GM12878 (cell line): ENCODE data around the gene TOM1L2. TPM values are rescaled to one million over a fixed set of nuclear protein-coding genes. Genes with fewer than 3 reads are reported as not detected.

Experiments used
- ATAC-seq: fragments of 200-7000 bp; cut with Tn5 transposase; 3 replicates; pipeline ENCODE4 v1.9.1; 2020; ENCODE audit warnings: mild to moderate bottlenecking, moderate library complexity
- BruUV-seq: library from RNA; stranded (reverse); fragments of 400-500 nt; replicated peaks from 2 replicates; lab custom pipeline; 2021; lab: Mats Ljungman, UMichigan
- CTCF ChIA-PET: fragments of 300-600 bp; sonication (Branson Sonifier 250); formaldehyde crosslinking; extraction: SDS; loops from one replicate; lab custom pipeline; 2021; ENCODE audit warnings: inconsistent platforms; lab: Yijun Ruan, JAX
- POLR2A ChIA-PET: fragments of 350-600 bp; formaldehyde crosslinking; extraction: SDS; loops from one replicate; lab custom pipeline; 2021; ENCODE audit warnings: inconsistent platforms; lab: Charles Lee
- RAD21 ChIA-PET: fragments of 300-600 bp; sonication (Branson Sonifier 250); formaldehyde crosslinking; loops from one replicate; lab custom pipeline; 2023; ENCODE audit warnings: antibody characterized with exemption; ENCODE audit not compliant: unreplicated experiment; lab: Charles Lee
- SMC1A ChIA-PET: fragments of 300-600 bp; sonication (Branson Sonifier 250); formaldehyde crosslinking; loops from one replicate; lab custom pipeline; 2023; ENCODE audit not compliant: unreplicated experiment, uncharacterized antibody; lab: Charles Lee
- DNase-seq: peaks from one replicate; pipeline ENCODE4 v3.0.0-alpha.2; 2011; ENCODE audit warnings: low read depth, low spot score
- FAIRE-seq: peaks from 3 replicates; lab custom pipeline; 2011; peaks lifted over from hg19 to GRCh38; lab: Jason Lieb, UNC
- H2AFZ ChIP-seq: 2 replicates; pipeline ENCODE4 v1.6.0; 2011; ENCODE audit warnings: low read depth, low read length, control low read depth; ENCODE audit not compliant: control insufficient read depth
- H3K27ac ChIP-seq: 2 replicates; pipeline ENCODE4 v1.5.1; 2011; ENCODE audit warnings: control low read depth; ENCODE audit not compliant: control insufficient read depth, insufficient read depth
- H3K27me3 ChIP-seq, 2 experiments: replicated peaks in 1 of 2; 2 replicates each; pipeline versions ENCODE4 v1.6.0 to v1.6.1; 2011; ENCODE audit warnings: low read length in 1 of 2; ENCODE audit not compliant: control insufficient read depth in 2 of 2, insufficient read depth in 2 of 2
- H3K36me3 ChIP-seq, 2 experiments: 2 replicates each; pipeline ENCODE4 v1.5.1; 2011; ENCODE audit warnings: low read length in 1 of 2; ENCODE audit not compliant: control insufficient read depth in 2 of 2, insufficient read depth in 2 of 2
- H3K4me1 ChIP-seq: 2 replicates; pipeline ENCODE4 v1.6.1; 2011; ENCODE audit warnings: mild to moderate bottlenecking, low read length, moderate library complexity, mixed read lengths; ENCODE audit not compliant: control insufficient read depth, insufficient read depth
- H3K4me2 ChIP-seq: 2 replicates; pipeline ENCODE4 v1.6.0; 2011; ENCODE audit warnings: control low read depth; ENCODE audit not compliant: control insufficient read depth, insufficient read depth
- H3K4me3 ChIP-seq: fragments of 200-600 bp; sonication (generic); 2 replicates; pipeline ENCODE4 v1.5.1; 2016
- H3K79me2 ChIP-seq: 2 replicates; pipeline ENCODE4 v1.6.0; 2011; ENCODE audit warnings: low read length; ENCODE audit not compliant: control insufficient read depth, insufficient read depth
- H3K9ac ChIP-seq: 2 replicates; pipeline ENCODE4 v1.8.0; 2011; ENCODE audit warnings: low read length, control low read depth, mixed read lengths; ENCODE audit not compliant: control insufficient read depth, insufficient read depth
- H3K9me3 ChIP-seq: replicated peaks from 3 replicates; pipeline ENCODE4 v1.5.1; 2011; ENCODE audit warnings: mild to moderate bottlenecking, low read length; ENCODE audit not compliant: control insufficient read depth, insufficient read depth
- H4K20me1 ChIP-seq: 2 replicates; pipeline ENCODE4 v1.6.0; 2011; ENCODE audit not compliant: control insufficient read depth, insufficient read depth
- ETV6 ChIP-seq, 2 experiments: fragments of 450-650 bp in 1 of 2; IDR thresholded peaks in 1 of 2; conservative IDR thresholded peaks in 1 of 2; 2 replicates each; pipeline ENCODE4 v1.6.1; 2014; ENCODE audit warnings: antibody characterized with exemption in 1 of 2, borderline replicate concordance in 1 of 2, low read depth in 1 of 2, mild to moderate bottlenecking in 1 of 2, moderate library complexity in 1 of 2
- HCFC1 ChIP-seq: fragments of 150-350 bp; IDR thresholded peaks from 2 replicates; pipeline ENCODE4 v1.6.1; 2014; ENCODE audit warnings: low read length
- IKZF2 ChIP-seq, 2 experiments: fragments of 450-650 bp; IDR thresholded peaks; 2 replicates each; pipeline ENCODE4 v1.6.1; 2017; ENCODE audit warnings: mild to moderate bottlenecking in 2 of 2, moderate library complexity in 2 of 2
- KAT2A ChIP-seq: conservative IDR thresholded peaks from 2 replicates; pipeline ENCODE4 v1.6.1; 2011; ENCODE audit warnings: low read depth, low read length; ENCODE audit not compliant: control insufficient read depth
- MTA3 ChIP-seq: IDR thresholded peaks from 2 replicates; pipeline ENCODE4 v1.6.1; 2012; ENCODE audit warnings: low read length, inconsistent platforms, borderline replicate concordance
- MYC ChIP-seq: IDR thresholded peaks from 2 replicates; pipeline ENCODE4 v1.6.1; 2011; ENCODE audit warnings: mild to moderate bottlenecking, low read length, moderate library complexity, inconsistent platforms; ENCODE audit not compliant: insufficient read depth, insufficient replicate concordance, insufficient read length, severe bottlenecking
- NR2C2 ChIP-seq: IDR thresholded peaks from 2 replicates; pipeline ENCODE4 v1.6.1; 2011; ENCODE audit warnings: borderline replicate concordance, low read depth; ENCODE audit not compliant: control insufficient read depth, insufficient read length
- NR2F1 ChIP-seq: fragments of 450-650 bp; conservative IDR thresholded peaks from 2 replicates; pipeline ENCODE4 v1.6.1; 2017; ENCODE audit warnings: mild to moderate bottlenecking
- PML ChIP-seq: IDR thresholded peaks from 2 replicates; pipeline ENCODE4 v1.6.1; 2012; ENCODE audit warnings: low read length, inconsistent platforms
- RAD51 ChIP-seq: fragments of 450-650 bp; IDR thresholded peaks from 2 replicates; pipeline ENCODE4 v1.6.1; 2016; ENCODE audit warnings: moderate library complexity, mild to moderate bottlenecking, inconsistent platforms
- RELA ChIP-seq: fragments of 450-650 bp; IDR thresholded peaks from 2 replicates; pipeline ENCODE4 v1.8.0; 2014; ENCODE audit warnings: borderline replicate concordance; ENCODE audit not compliant: partially characterized antibody
- SIN3A ChIP-seq: IDR thresholded peaks from 2 replicates; pipeline ENCODE4 v1.6.1; 2012; ENCODE audit warnings: low read depth, low read length, improper control_type of control experiment
- SUZ12 ChIP-seq: fragments of 200-600 bp; sonication (generic); IDR thresholded peaks from one replicate; pipeline ENCODE4 v1.6.1; 2018; ENCODE audit warnings: antibody characterized with exemption, mild to moderate bottlenecking; ENCODE audit not compliant: unreplicated experiment
- ZBED1 ChIP-seq: IDR thresholded peaks from 2 replicates; pipeline ENCODE4 v1.6.1; 2016; ENCODE audit warnings: borderline replicate concordance
- WGBS: methylation state at CpG from one replicate; pipeline ENCODE4 v1.1.6; 2016; ENCODE audit warnings: low lambda C conversion rate; ENCODE audit not compliant: insufficient replicate concordance, insufficient coverage; ENCODE audit errors: missing lambda C conversion rate; 5-methylcytosine and 5-hydroxymethylcytosine counted together
- in situ Hi-C: fragments of 300-500 bp; cut with MboI; formaldehyde crosslinking; loops from 9 replicates; pipeline ENCODE4 v1.14.3; 2018; ENCODE audit warnings: mixed read lengths
- intact Hi-C: fragments of 100-400 bp; cut with micrococcal nuclease; formaldehyde crosslinking; loops from one replicate; pipeline ENCODE4 v1.14.2; 2022; ENCODE audit not compliant: unreplicated experiment
- polyA plus RNA-seq, 11 experiments: library from polyadenylated mRNA; depleted of rRNA in 4 of 11; unstranded in 6 of 11; stranded (reverse) in 5 of 11; fragments of >200 nt; fragmentation: Nextera tagmentation in 4 of 11; fragmentation: Illumina TruSeq in 1 of 11; extraction: Ambion mirVana in 4 of 11; extraction: Trizol in 1 of 11; gene quantifications; 1 replicate in 1 of 11; 2 replicates in 10 of 11; pipeline versions ENCODE4 v1.2.1 to v1.2.3, GENCODE V29; 2011 to 2016; ENCODE audit warnings: inconsistent platforms in 2 of 11, missing spikeins in 2 of 11, low read depth in 1 of 11
- total RNA-seq, 4 experiments: library from RNA; depleted of rRNA in 3 of 4; stranded (reverse); fragments of >200 nt in 3 of 4; fragmentation: Illumina TruSeq in 1 of 4; extraction: Trizol in 1 of 4; gene quantifications; 2 replicates each; pipeline versions ENCODE4 v1.2.1 to v1.2.3, GENCODE V29; 2013 to 2021
- TF ChIP-seq, protein P1 (sequence below): fragments of 150-350 bp; IDR thresholded peaks from 2 replicates; pipeline ENCODE4 v1.6.1; 2014; ENCODE audit warnings: mild to moderate bottlenecking, low read depth, low read length
- TF ChIP-seq, protein P2 (sequence below): fragments of 450-650 bp; conservative IDR thresholded peaks from 2 replicates; pipeline ENCODE4 v1.6.1; 2017; ENCODE audit warnings: mild to moderate bottlenecking, moderate library complexity
- TF ChIP-seq, protein P3 (sequence below): fragments of 450-650 bp; IDR thresholded peaks from 2 replicates; pipeline ENCODE4 v1.6.1; 2016; ENCODE audit warnings: mild to moderate bottlenecking

TOM1L2 gene
- total and polyA plus RNA-seq, 10 of the 15 experiments (the other 5 are each of a cell fraction or from before 2014, with no cell fraction given), result 0.19 to 19.2 (median 8.1) TPM

DNA sequence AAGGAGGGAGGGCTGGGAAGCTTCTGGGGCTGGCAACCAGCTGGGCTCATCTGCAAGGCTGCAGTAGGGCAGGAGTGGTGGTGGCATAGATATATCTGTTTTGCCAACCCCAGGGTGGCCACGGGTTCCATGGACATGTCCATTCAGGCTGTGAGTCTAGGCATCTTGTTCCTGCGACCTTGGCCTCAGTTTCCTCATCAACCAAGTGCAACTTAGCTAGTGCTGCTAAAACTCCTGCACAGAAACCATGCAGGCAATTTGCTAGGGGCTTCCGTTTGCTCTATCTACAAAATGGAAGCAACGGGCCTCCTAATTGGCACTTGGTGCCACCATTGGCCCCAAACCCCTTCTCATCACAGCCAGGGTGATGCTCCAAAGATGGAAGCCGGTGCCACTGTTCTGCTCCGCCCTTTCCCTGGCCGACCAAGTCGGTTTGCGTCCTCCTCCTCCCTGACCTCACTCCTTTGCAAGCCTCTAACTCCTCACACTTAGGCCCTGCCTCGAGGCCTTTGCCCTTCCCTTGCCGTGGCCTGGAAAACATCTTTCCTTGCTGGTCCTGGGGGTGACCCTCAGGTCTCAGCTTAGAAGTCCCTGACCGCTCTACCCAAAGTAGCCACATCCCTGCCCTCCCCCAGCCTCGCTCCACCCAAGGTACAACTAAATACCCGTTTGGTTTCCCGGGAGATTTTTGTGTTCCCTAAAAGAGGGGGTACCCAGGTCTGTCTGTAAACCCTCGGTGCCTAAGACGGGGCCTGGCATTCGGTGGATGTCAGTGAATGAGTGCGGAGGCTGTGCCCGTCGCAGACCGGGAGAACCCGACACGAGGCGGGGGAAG is 136.6 kb downstream of the TOM1L2 start:
- ChIA-PET SMC1A (interaction anchor here (0.9 to 6.2 kb wide), 12 partner anchors 9 to 153 kb away, joined by 3 to 46 read pairs (median 4); partner anchors contain the start of genes DRC3 and TOM1L2), POLR2A (interaction anchor here (0.6 to 8.0 kb wide), 14 partner anchors 10 to 153 kb away, joined by 3 to 163 read pairs (median 4); partner anchors contain the start of genes DRC3 and TOM1L2), RAD21 (interaction anchor here (0.7 to 7.0 kb wide), 19 partner anchors 8 to 197 kb away, joined by 3 to 105 read pairs (median 4); no protein-coding TSS in a partner anchor), CTCF (interaction anchor here (0.6 to 2.4 kb wide), 12 partner anchors 13 to 154 kb away, joined by 3 to 11 read pairs (median 4); no protein-coding TSS in a partner anchor)
- BruUV-seq, result TSS peak; percentile 67
- no peak for DNase-seq
- WGBS, result 15% methylated on average over 25 of the region's 25 CpGs
- Histone ChIP-seq H3K9me3 (no peaks in the 10 kb centered on the region), H2AFZ (peak overlapping the region; percentile 79), H3K4me3 (peak overlapping the region; percentile 46; the same call in 1 of the 2 replicates), H3K79me2 (peaks cover 15% of the 10 kb centered on the region), H3K4me2 (peak overlapping the region; percentile 99), H3K36me3 (no peaks in the 10 kb centered on the region), H4K20me1 (no peaks in the 10 kb centered on the region), H3K4me1 (peaks cover 46% of the 10 kb centered on the region), H3K27ac (peak overlapping the region; percentile 70), H3K9ac (peak overlapping the region; percentile 52), H3K27me3 (no peaks in the 10 kb centered on the region)
- intact Hi-C loops, result loop anchor here (5.0 to 10.0 kb wide), 2 partner anchors 143 to 851 kb away; no protein-coding TSS in a partner anchor
- ATAC-seq, result no peak
- no peak for FAIRE-seq
- in situ Hi-C loops, result no loop called here
- no peak for TF ChIP-seq RELA
- no peak for TF ChIP-seq ETV6 (conservative IDR thresholded peaks at IDR 0.05 in 1 of 2, IDR thresholded peaks at IDR 0.05 in 1 of 2; ENCODE audit: borderline replicate concordance in 1 of 2, low read depth in 1 of 2)
- 0 out of 2 replicates have a peak, but pooled peaks have one; percentile 22 for TF ChIP-seq SIN3A
- TF ChIP-seq, protein P1, sequence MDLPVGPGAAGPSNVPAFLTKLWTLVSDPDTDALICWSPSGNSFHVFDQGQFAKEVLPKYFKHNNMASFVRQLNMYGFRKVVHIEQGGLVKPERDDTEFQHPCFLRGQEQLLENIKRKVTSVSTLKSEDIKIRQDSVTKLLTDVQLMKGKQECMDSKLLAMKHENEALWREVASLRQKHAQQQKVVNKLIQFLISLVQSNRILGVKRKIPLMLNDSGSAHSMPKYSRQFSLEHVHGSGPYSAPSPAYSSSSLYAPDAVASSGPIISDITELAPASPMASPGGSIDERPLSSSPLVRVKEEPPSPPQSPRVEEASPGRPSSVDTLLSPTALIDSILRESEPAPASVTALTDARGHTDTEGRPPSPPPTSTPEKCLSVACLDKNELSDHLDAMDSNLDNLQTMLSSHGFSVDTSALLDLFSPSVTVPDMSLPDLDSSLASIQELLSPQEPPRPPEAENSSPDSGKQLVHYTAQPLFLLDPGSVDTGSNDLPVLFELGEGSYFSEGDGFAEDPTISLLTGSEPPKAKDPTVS, result no peak
- TF ChIP-seq MYC, result no peak
- TF ChIP-seq, protein P2, sequence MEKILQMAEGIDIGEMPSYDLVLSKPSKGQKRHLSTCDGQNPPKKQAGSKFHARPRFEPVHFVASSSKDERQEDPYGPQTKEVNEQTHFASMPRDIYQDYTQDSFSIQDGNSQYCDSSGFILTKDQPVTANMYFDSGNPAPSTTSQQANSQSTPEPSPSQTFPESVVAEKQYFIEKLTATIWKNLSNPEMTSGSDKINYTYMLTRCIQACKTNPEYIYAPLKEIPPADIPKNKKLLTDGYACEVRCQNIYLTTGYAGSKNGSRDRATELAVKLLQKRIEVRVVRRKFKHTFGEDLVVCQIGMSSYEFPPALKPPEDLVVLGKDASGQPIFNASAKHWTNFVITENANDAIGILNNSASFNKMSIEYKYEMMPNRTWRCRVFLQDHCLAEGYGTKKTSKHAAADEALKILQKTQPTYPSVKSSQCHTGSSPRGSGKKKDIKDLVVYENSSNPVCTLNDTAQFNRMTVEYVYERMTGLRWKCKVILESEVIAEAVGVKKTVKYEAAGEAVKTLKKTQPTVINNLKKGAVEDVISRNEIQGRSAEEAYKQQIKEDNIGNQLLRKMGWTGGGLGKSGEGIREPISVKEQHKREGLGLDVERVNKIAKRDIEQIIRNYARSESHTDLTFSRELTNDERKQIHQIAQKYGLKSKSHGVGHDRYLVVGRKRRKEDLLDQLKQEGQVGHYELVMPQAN, result no peak
- no peak for TF ChIP-seq NR2C2
- TF ChIP-seq NR2F1, result no peak
- TF ChIP-seq, protein P3, sequence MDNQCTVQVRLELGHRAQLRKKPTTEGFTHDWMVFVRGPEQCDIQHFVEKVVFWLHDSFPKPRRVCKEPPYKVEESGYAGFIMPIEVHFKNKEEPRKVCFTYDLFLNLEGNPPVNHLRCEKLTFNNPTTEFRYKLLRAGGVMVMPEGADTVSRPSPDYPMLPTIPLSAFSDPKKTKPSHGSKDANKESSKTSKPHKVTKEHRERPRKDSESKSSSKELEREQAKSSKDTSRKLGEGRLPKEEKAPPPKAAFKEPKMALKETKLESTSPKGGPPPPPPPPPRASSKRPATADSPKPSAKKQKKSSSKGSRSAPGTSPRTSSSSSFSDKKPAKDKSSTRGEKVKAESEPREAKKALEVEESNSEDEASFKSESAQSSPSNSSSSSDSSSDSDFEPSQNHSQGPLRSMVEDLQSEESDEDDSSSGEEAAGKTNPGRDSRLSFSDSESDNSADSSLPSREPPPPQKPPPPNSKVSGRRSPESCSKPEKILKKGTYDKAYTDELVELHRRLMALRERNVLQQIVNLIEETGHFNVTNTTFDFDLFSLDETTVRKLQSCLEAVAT, result 0 out of 2 replicates have a peak, but pooled peaks have one; percentile 29
- TF ChIP-seq MTA3, result no peak
- TF ChIP-seq SUZ12, result peak; percentile 53
- TF ChIP-seq KAT2A, result no peak
- no peak for TF ChIP-seq ZBED1
- no peak for TF ChIP-seq RAD51
- no peak for TF ChIP-seq HCFC1
- TF ChIP-seq IKZF2 (IDR thresholded peaks at IDR 0.05), result no peak
- TF ChIP-seq PML, result no peak
